Activated CD8-positive, alpha-beta T cell treated with anti-CD3 and anti-CD28 coated beads for 36 hours (primary cell): ENCODE data around the gene DEDD. TPM values are rescaled to one million over a fixed set of nuclear protein-coding genes. Genes with fewer than 3 reads are reported as not detected.

Experiments
- ATAC-seq: fragments of 200-7000 bp; cut with Tn5 transposase; one replicate; pipeline ENCODE4 v1.10.0; 2021; ENCODE audit warnings: mild to moderate bottlenecking, moderate library complexity
- CTCF ChIA-PET: fragments of 350-600 bp; sonication (Branson Sonifier 250); formaldehyde crosslinking; loops from one replicate; lab custom pipeline; 2021; ENCODE audit warnings: antibody characterized with exemption; lab: Charles Lee
- POLR2A ChIA-PET: fragments of 350-600 bp; sonication (Branson Sonifier 250); formaldehyde crosslinking; loops from one replicate; lab custom pipeline; 2021; ENCODE audit warnings: antibody characterized with exemption; lab: Charles Lee
- DNase-seq: peaks from one replicate; pipeline ENCODE4 v3.0.0-alpha.2; 2020
- H3K27ac Mint-ChIP-seq: one replicate; pipeline ENCODE4 v1.8.0; 2021; ENCODE audit warnings: mild to moderate bottlenecking, mixed read lengths
- H3K27me3 Mint-ChIP-seq: one replicate; pipeline ENCODE4 v1.8.0; 2021; ENCODE audit warnings: mixed read lengths
- H3K36me3 Mint-ChIP-seq: one replicate; pipeline ENCODE4 v1.8.0; 2021; ENCODE audit warnings: low read depth, mixed read lengths
- H3K4me1 Mint-ChIP-seq: one replicate; pipeline ENCODE4 v1.8.0; 2021; ENCODE audit warnings: low read depth, mixed read lengths
- H3K4me3 Mint-ChIP-seq: one replicate; pipeline ENCODE4 v1.8.0; 2021; ENCODE audit warnings: mild to moderate bottlenecking, moderate library complexity, mixed read lengths
- H3K9me3 Mint-ChIP-seq: one replicate; pipeline ENCODE4 v1.8.0; 2021; ENCODE audit warnings: mixed read lengths
- CTCF ChIP-seq: fragments of 200-600 bp; IDR thresholded peaks from one replicate; pipeline ENCODE4 v1.8.0; 2022; ENCODE audit warnings: antibody characterized with exemption, mild to moderate bottlenecking
- intact Hi-C: fragments of 100-400 bp; cut with micrococcal nuclease; formaldehyde crosslinking; loops from one replicate; pipeline ENCODE4 v1.10.0; 2022
- total RNA-seq, 2 experiments: library from RNA; stranded (reverse); gene quantifications; one replicate each; pipeline ENCODE4 v1.2.3, GENCODE V29; 2021

DEDD gene
- total RNA-seq, 2 experiments from 2014 or later = 30.4 to 37.0 TPM

GRCh38 chr1:161084597-161084988 is 47.9 kb downstream of the DEDD start:
- intact Hi-C loops = no loop called here
- Mint-ChIP-seq H3K27me3 (no peaks in the 10 kb centered on the region), H3K4me1 (no peaks in the 10 kb centered on the region), H3K36me3 (no peaks in the 10 kb centered on the region), H3K9me3 (no peaks in the 10 kb centered on the region), H3K27ac (no peak overlapping the region), H3K4me3 (no peak overlapping the region)
- POLR2A ChIA-PET = interaction anchor here (1.2 to 1.8 kb wide), 4 partner anchors 13 to 39 kb away, joined by 3 to 7 read pairs (median 4); partner anchors contain the start of genes ARHGAP30 and USF1
- CTCF ChIA-PET = interaction anchor here (0.7 to 4.7 kb wide), 4 partner anchors 11 to 16 kb away, joined by 3 to 34 read pairs (median 10); partner anchors contain the start of genes ARHGAP30 and KLHDC9
- no peak for DNase-seq
- no peak for TF ChIP-seq CTCF
- no peak for ATAC-seq

DNA sequence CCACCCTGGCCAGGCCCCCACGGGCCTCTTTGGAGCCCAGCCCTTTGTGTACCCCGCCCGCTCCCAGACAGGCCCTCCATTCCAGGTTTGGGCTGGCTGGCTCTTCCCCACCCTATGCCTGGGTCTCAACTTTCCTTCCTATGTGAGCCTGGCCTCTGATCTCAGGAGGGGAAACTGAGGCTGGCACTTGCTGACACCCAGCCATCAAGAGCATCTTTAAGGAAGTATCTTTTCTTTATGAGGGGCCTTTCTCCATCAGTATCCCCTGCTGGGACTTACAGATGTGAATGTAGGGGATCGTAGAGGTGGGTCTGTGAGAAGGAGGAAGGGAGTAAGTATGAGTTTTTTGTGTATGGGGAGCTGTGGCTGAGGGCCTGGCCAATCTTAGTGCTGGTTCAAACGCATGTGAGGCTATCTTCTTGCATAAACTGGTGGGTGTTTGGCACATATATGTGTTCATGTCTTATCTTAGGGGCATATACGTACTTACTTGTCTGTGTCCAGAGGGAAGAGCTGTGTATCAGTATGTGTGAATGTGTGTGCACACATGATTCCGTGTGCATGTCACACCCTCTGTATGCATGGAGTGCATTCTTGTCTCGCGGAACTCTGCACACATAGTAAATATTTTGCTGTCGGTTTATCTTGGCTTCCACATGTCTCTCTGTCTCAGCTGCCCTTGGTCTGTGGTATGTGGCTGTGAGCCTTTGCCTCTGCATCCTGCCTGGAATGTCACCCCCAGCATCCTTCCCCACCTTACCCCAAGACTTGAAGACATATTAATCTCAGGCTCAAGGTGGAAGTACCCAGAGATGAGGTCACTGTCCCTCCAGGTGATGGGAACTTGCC is 48.5 kb downstream of the DEDD start:
- CTCF ChIA-PET = interaction anchor here (0.7 to 4.7 kb wide), 3 partner anchors 13 to 17 kb away, joined by 3 to 34 read pairs (median 16); partner anchors contain the start of genes ARHGAP30 and KLHDC9
- intact Hi-C loops = no loop called here
- POLR2A ChIA-PET = interaction anchor here (1.2 to 1.8 kb wide), 3 partner anchors 13 to 38 kb away, joined by 3 to 7 read pairs (median 4); partner anchors contain the start of gene USF1
- TF ChIP-seq CTCF = no peak
- no peak for ATAC-seq
- Mint-ChIP-seq H3K4me1 (no peaks in the 10 kb centered on the region), H3K36me3 (no peaks in the 10 kb centered on the region), H3K27me3 (no peaks in the 10 kb centered on the region), H3K9me3 (no peaks in the 10 kb centered on the region), H3K27ac (no peak overlapping the region), H3K4me3 (no peak overlapping the region)
- DNase-seq = no peak

DNA sequence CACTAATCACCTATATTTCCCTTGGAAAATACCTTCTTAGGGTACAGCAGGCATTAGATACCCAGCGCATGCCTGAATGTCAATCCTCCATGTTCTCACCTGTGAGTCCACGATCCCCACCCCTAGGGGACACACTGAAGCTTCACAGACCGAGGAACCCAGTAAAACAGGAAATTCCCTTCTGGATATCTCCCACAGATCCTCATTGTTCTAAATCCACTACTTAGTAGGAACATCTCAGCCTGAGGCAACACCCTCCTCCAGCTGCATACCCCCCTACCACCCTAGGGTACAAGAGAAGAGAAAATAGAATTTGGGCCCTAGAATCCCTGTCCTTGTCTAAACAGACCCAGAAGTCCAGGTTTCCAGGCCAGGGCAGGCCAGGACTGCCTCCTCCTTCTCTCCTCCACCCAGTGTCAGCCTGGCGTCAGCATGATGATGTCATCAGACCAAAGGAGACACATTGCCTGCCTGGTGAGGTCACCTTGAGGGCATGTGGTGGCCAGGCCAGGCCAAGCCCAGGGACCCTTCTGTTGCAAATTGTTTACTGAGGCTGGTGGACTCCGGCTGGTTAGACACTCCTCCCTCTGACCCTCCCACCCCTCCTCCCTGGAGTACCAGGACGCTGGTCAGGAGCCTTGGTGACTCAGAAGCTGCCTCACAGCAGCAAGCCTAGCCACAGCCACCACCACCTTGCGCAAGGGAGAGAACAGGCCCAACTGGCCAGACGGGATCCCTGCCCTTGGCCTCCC is 49.3 kb downstream of the DEDD start:
- peak; percentile 55 for ATAC-seq
- H3K4me3 Mint-ChIP-seq = no peak overlapping the region
- no peaks in the 10 kb centered on the region for H3K4me1 Mint-ChIP-seq
- intact Hi-C loops = no loop called here
- H3K9me3 Mint-ChIP-seq = no peaks in the 10 kb centered on the region
- DNase-seq = no peak
- H3K36me3 Mint-ChIP-seq = no peaks in the 10 kb centered on the region
- H3K27me3 Mint-ChIP-seq = no peaks in the 10 kb centered on the region
- no peak overlapping the region for H3K27ac Mint-ChIP-seq
- POLR2A ChIA-PET = interaction anchor here (1.2 to 1.8 kb wide), 2 partner anchors 16 to 37 kb away, joined by 3 to 7 read pairs; partner anchors contain the start of gene USF1
- CTCF ChIA-PET = interaction anchor here (1.0 to 4.7 kb wide), 4 partner anchors 14 to 131 kb away, joined by 3 to 34 read pairs (median 4); partner anchors contain the start of gene KLHDC9
- TF ChIP-seq CTCF = no peak

- Mint-ChIP-seq H3K27ac (no peak overlapping the region), H3K27me3 (no peaks in the 10 kb centered on the region), H3K9me3 (no peaks in the 10 kb centered on the region), H3K36me3 (no peaks in the 10 kb centered on the region), H3K4me1 (no peaks in the 10 kb centered on the region), H3K4me3 (no peak overlapping the region)
- ATAC-seq (no peak), DNase-seq (no peak)
- ChIA-PET CTCF (interaction anchor here (0.9 to 1.4 kb wide), 5 partner anchors 11 to 131 kb away, joined by 3 to 6 read pairs (median 3); no protein-coding TSS in a partner anchor), POLR2A (interaction anchor here (1.3 kb wide), 1 partner anchor 10 kb away, joined by 6 read pairs; no protein-coding TSS in a partner anchor)
- no peak for TF ChIP-seq CTCF
- intact Hi-C loops = no loop called here
Observed at GRCh38 chr1:161082483-161082882, 50.0 kb downstream of the DEDD start.
